T-helper 1 cell treated with Interleukin-12 subunit alpha and Interleukin-12 subunit beta and Interleukin-4 antibody, amounts not matched to agents 30 μg/mL and 1 μg/mL, for 36 hours (primary cell): Measurements from ENCODE around the gene PPARA.
A peak's percentile ranks its signal among the peaks of the same experiment; 100 is the strongest.

Source experiments
- H3K27ac Mint-ChIP-seq: one replicate; pipeline ENCODE4 v1.8.0; 2021; ENCODE audit warnings: mild to moderate bottlenecking, mixed read lengths
- H3K27me3 Mint-ChIP-seq: one replicate; pipeline ENCODE4 v1.8.0; 2021; ENCODE audit warnings: low read depth, mixed read lengths
- H3K36me3 Mint-ChIP-seq: one replicate; pipeline ENCODE4 v1.8.0; 2021; ENCODE audit warnings: low read depth, mixed read lengths
- H3K4me1 Mint-ChIP-seq: one replicate; pipeline ENCODE4 v1.8.0; 2021; ENCODE audit warnings: low read depth, mixed read lengths
- H3K4me3 Mint-ChIP-seq: one replicate; pipeline ENCODE4 v1.8.0; 2021; ENCODE audit warnings: mild to moderate bottlenecking, moderate library complexity, mixed read lengths
- H3K9me3 Mint-ChIP-seq: one replicate; pipeline ENCODE4 v1.8.0; 2021; ENCODE audit warnings: mixed read lengths

The PPARA gene

DNA sequence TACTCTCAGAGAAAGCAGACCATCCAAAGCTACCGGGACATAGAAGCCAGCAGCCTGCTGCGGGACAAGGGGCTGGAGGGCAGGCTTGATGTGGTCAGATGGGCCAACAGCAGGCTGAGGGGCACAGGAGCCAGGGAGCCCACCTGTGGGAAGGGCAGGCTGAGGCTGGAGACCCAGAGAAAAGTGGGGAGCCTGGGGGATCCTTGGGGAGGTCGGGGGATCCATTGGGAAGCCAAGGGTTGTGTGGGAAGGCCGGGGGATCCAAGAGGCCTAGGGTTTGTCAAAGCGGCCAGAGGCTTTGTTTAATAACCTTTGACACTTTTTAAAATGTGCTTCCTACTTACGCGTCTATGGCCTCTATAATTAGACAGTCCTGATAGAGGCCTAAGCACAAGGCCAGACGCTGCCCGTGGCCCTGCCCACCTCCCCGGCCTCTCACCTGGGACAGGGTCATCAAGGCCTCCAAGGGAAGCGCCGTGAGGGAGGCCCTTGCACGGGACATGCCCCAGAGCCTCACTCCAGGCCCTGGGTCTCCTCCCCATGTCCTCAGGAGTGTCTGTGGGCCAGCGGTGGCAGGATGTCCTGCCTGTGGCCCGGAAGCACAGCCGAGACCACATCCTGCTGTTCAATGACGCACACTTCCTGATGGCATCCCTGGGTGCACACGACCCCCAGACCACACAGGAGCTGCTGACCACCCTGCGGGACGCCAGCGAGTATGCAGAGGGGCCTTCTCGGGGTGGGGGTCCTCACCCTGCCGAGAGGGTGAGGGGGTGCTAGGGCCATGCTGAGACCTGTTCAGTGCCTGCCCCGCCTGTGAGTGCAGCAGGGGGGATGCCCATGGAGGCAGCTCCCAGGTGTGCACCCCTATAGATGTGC lies 137.8 kb downstream of the PPARA start:
- H3K9me3 Mint-ChIP-seq, result peaks cover 4% of the 10 kb centered on the region
- H3K27ac Mint-ChIP-seq, result peak overlapping the region; percentile 81
- no peaks in the 10 kb centered on the region for H3K27me3 Mint-ChIP-seq
- peak overlapping the region; percentile 70 for H3K4me3 Mint-ChIP-seq
- peaks cover 38% of the 10 kb centered on the region for H3K36me3 Mint-ChIP-seq
- H3K4me1 Mint-ChIP-seq, result peaks cover 17% of the 10 kb centered on the region

GRCh38 chr22:46288846-46289243 lies 138.5 kb downstream of the PPARA start:
- H3K4me1 Mint-ChIP-seq, result peaks cover 17% of the 10 kb centered on the region
- no peaks in the 10 kb centered on the region for H3K27me3 Mint-ChIP-seq
- no peak overlapping the region for H3K4me3 Mint-ChIP-seq
- peaks cover 40% of the 10 kb centered on the region for H3K36me3 Mint-ChIP-seq
- peak overlapping the region; percentile 81 for H3K27ac Mint-ChIP-seq
- H3K9me3 Mint-ChIP-seq, result peaks cover 4% of the 10 kb centered on the region

- Mint-ChIP-seq H3K27me3 (no peaks in the 10 kb centered on the region), H3K4me1 (peaks cover 17% of the 10 kb centered on the region), H3K27ac (no peak overlapping the region), H3K9me3 (peaks cover 4% of the 10 kb centered on the region), H3K4me3 (no peak overlapping the region), H3K36me3 (peaks cover 34% of the 10 kb centered on the region)
These were observed 139.0 kb downstream of the PPARA start for GRCh38 chr22:46289244-46289891.

DNA sequence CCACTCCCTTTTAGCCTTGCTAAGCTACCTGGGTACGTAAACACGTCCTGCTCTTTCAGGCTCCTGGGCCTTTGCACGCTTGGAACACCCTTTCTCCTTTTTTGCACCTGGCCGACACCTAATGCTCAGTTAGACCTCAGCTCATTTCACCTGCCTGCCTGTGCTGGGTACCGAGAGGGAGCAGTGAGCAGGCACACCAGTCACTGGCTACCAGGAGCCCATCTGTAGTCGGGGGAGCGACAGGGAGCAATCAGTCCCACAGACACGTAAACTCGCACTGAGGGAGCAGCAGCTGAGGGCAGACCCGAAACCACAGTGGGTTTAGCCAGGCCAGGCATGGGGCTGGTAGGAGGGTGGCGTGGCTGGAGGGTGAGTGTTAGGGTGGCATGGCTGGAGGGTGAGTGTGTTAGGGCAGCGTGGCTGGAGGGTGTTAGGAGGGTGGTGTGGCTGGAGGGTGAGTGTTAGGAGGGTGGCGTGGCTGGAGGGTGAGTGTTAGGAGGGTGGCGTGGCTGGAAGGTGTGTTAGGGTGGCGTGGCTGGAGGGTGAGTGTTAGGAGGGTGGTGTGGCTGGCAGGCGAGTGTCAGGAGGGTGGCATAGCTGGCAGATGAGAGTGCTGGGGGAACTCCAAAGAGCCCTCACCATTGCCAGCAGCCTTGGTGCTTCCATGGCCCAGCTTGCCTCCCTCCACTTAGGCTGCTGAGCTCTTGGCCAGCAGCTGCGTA lies 140.0 kb downstream of the PPARA start:
- Mint-ChIP-seq H3K4me1 (peaks cover 20% of the 10 kb centered on the region), H3K4me3 (no peak overlapping the region), H3K36me3 (peaks cover 32% of the 10 kb centered on the region), H3K9me3 (peaks cover 4% of the 10 kb centered on the region), H3K27ac (peak overlapping the region; percentile 72), H3K27me3 (no peaks in the 10 kb centered on the region)

DNA sequence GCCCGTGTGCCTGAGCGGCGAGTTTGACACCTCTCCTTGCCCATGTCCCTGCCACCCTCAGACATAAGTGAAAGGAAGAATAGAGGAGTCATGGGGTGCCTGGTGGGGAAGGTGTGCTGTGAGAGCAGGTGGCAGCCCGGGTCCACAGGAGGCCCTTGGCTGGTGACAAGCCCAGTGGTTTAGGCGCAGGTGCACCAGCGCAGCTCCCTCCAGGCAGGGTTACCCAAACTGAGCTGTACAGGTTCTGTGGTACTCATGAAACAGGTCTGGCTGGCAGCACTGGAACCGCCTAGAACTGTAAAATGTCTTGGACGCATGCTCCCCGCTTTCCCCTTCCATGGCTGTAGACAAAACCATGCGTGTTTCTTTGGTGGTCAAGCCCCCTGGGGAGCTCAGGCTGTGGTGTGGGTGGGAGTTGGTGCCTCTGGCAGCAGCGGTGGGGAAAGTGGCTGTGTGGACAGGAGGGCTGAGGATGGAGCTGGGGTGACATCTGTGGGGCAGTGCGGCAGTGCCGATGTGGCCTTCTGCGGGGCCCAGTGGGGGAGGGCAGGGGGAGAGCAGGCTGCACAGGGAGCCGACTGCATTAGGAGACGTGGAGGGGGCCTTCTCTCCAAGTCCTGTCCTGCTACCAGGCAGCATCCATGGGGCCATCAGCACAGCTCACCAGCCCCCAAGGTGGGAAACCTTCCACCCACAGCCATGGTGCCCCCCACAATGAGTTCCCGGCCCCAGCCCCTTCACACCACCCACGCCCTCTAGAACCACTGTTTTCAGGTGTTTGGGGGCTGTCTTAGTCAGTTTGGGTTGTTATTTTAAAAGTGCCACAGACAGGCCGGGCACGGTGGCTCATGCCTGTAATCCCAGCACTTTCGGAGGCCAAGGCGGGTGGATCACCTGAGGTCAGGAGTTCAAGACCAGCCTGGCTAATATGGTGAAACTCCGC lies 140.8 kb downstream of the PPARA start:
- H3K36me3 Mint-ChIP-seq, result peaks cover 30% of the 10 kb centered on the region
- no peaks in the 10 kb centered on the region for H3K27me3 Mint-ChIP-seq
- H3K27ac Mint-ChIP-seq, result no peak overlapping the region
- H3K4me3 Mint-ChIP-seq, result no peak overlapping the region
- H3K4me1 Mint-ChIP-seq, result peaks cover 26% of the 10 kb centered on the region
- H3K9me3 Mint-ChIP-seq, result peaks cover 4% of the 10 kb centered on the region

GRCh38 chr22:46292173-46292572 lies 141.8 kb downstream of the PPARA start:
- Mint-ChIP-seq H3K27ac (no peak overlapping the region), H3K4me1 (peaks cover 31% of the 10 kb centered on the region), H3K27me3 (no peaks in the 10 kb centered on the region), H3K36me3 (peaks cover 31% of the 10 kb centered on the region), H3K4me3 (no peak overlapping the region), H3K9me3 (peaks cover 4% of the 10 kb centered on the region)

DNA sequence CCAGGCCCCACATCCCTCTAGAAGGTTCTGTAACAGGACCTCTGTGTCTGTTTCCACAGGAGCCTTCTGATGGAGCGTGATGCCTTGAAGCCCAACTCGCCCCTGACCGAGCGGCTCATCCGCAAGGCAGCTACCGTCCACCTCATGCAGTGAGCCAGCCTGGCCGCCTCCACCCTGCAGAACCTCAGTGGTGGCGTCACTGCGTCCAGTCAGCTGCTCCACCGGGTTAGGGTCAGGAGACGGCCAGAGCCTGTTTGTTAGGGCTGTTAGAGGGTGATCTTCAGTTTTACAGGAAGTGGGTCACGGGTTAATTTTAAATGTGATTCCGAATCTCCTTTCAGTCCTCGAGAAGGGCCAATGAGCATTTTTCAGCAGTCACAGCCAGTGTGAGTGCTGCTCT lies 142.4 kb downstream of the PPARA start:
- Mint-ChIP-seq H3K36me3 (peaks cover 29% of the 10 kb centered on the region), H3K4me3 (no peak overlapping the region), H3K27ac (no peak overlapping the region)

More for the DNA sequence above, 142.4 kb downstream of the PPARA start:
- H3K4me1 Mint-ChIP-seq, result peaks cover 31% of the 10 kb centered on the region
- H3K9me3 Mint-ChIP-seq, result peaks cover 4% of the 10 kb centered on the region
- H3K27me3 Mint-ChIP-seq, result no peaks in the 10 kb centered on the region
